LNCaP clone FGC (cell line): Measurements from ENCODE around the gene SEPTIN10.
"Not testable (repeated sequence)": the region's sequence is repeated elsewhere in the genome, so short reads cannot be mapped to it uniquely, and the experiment has no call there.

Source experiments
- DNase-seq: peaks from one replicate; pipeline ENCODE4 v3.0.0-alpha.2; 2011; ENCODE audit warnings: low read depth
- H3K4me3 ChIP-seq: 2 replicates; pipeline ENCODE4 v1.5.1; 2011; ENCODE audit warnings: mild to moderate bottlenecking, low read depth, low read length, control low read depth
- CTCF ChIP-seq: IDR thresholded peaks from 2 replicates; pipeline ENCODE4 v1.5.1; 2012; ENCODE audit warnings: mild to moderate bottlenecking; ENCODE audit not compliant: control insufficient read depth, insufficient read depth; ENCODE audit errors: extremely low read depth

The SEPTIN10 gene

GRCh38 chr2:109631741-109632140, 18.0 kb upstream of the SEPTIN10 start:
- no peak for DNase-seq
- no peak overlapping the region for H3K4me3 ChIP-seq
- TF ChIP-seq CTCF = no peak

- TF ChIP-seq CTCF = no peak
- H3K4me3 ChIP-seq = no peak overlapping the region
- no peak for DNase-seq
These were observed 17.0 kb upstream of the SEPTIN10 start for GRCh38 chr2:109630441-109631430.

GRCh38 chr2:109629867-109630266, 16.1 kb upstream of the SEPTIN10 start:
- H3K4me3 ChIP-seq = no peak overlapping the region
- no peak for DNase-seq
- TF ChIP-seq CTCF = no peak

GRCh38 chr2:109628321-109628720, 14.6 kb upstream of the SEPTIN10 start:
- H3K4me3 ChIP-seq, DNase-seq: not testable (repeated sequence)

GRCh38 chr2:109624339-109624738, 10.6 kb upstream of the SEPTIN10 start:
- DNase-seq = no peak
- no peak overlapping the region for H3K4me3 ChIP-seq
- TF ChIP-seq CTCF = no peak

GRCh38 chr2:109623923-109624322, 10.2 kb upstream of the SEPTIN10 start:
- H3K4me3 ChIP-seq = no peak overlapping the region
- no peak for DNase-seq
- no peak for TF ChIP-seq CTCF

GRCh38 chr2:109623297-109623696, 9.5 kb upstream of the SEPTIN10 start:
- H3K4me3 ChIP-seq = no peak overlapping the region
- TF ChIP-seq CTCF = no peak
- no peak for DNase-seq
